Stimulated activated CD8-positive, alpha-beta memory T cell treated with anti-CD3 and anti-CD28 coated beads, Interleukin-12 subunit alpha, Interleukin-12 subunit beta, amount 100 ng/mL, for 4 hours (primary cell): ENCODE results near the gene DLD.
"Not testable (repeated sequence)": the region's sequence is repeated elsewhere in the genome, so short reads cannot be mapped to it uniquely, and the experiment has no call there.

Source experiments
- DNase-seq: peaks from one replicate; pipeline ENCODE4 v3.0.0-alpha.2; 2020; ENCODE audit warnings: low read depth

DLD gene

DNA sequence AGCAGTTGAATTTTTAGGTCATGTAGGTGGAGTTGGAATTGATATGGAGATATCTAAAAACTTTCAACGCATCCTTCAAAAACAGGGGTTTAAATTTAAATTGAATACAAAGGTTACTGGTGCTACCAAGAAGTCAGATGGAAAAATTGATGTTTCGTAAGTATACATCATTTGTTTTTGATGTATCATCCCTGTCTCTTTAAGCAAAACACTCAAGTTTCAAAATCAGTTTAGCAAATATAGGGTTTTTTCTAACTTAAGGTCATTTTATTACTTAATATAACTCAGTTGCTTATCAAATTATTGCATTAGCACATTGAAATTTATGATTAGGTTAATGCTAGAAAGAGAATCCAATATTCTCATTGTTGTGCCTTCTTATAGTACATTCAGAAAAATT is 24.6 kb downstream of the DLD start:
- no peak for DNase-seq

DNA sequence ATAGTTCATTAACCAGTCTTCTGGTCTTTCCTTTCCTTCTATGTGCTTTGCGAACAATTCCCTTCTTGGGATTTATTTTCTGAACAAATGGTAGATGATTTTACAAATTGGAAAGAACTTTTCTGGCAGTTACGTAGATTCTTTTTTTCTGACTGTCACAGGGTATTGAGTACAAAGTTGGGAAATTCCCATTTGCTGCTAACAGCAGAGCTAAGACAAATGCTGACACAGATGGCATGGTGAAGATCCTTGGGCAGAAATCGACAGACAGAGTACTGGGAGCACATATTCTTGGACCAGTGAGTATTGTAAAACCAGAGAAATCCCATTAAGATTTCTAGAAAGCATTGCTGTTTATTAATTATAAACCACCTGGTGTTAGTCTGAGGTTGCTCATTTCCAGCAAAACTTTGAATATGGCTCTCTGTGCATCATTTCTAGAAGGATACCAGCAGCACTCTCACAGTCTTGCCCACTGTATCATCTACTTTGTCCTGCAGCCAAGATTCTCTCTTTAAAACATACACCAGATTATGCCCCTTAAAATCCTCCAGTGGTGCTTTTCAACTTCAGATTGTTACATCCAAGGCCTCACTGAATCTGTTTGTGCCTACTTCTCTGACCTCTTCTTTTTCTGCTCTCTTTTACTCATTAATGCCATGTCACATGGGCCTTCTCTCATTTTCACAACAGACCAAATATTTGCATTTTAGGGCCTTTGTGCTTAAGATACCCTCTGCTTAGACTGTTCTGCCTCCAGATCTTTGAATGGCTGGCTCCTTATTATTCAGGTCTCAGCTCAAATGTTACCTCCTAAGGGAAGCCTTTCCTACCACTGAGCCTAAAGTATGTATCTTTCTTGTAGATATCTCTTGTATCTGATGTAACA is 27.0 kb downstream of the DLD start:
- no peak for DNase-seq

DNA sequence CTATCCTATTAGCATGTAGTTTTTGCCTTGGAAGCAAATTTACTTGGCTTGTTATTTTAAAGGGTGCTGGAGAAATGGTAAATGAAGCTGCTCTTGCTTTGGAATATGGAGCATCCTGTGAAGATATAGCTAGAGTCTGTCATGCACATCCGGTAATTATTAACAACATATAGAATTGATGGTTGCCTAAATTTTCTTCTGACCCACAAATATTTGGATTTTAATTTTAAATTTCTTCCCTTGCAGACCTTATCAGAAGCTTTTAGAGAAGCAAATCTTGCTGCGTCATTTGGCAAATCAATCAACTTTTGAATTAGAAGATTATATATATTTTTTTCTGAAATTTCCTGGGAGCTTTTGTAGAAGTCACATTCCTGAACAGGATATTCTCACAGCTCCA is 28.0 kb downstream of the DLD start:
- no peak for DNase-seq

DNA sequence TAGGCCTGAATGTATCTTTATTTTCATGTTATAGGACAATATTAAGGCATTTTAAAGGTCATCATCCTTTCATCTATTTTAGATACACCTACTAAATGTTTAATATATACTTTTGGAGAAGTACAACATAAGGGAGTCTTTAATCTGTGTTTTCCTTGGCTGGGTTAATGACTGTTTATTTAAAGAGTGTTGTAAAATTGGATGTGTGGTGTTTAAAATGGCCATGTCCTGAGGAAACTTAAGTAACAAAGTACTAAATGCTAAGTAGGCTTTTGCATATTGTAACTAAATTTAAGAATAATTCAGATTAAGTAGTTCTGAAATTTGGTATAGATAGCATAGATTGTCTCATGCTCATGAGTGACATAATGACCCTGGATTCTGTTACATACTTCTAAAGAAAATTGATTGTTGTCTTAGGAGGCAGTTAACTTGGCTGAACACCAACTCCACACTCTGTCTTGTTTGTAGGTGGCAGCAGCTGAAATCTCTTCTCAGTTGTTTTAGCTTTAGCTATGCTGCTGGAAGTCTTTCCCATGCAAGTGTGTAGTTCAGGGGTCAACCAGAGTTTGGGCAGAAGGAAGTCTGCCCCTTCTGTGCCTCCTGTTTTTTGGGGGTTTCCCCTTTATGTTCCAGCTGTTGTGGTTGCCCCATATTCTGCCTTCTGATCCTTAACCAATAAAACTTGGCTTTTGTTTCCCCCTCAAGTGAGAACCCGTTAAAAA is 29.2 kb downstream of the DLD start:
- no peak for DNase-seq

- DNase-seq = not testable (repeated sequence)
Observed at GRCh38 chr7:107921826-107922225, 30.8 kb downstream of the DLD start.

GRCh38 chr7:107922886-107923285 is 31.9 kb downstream of the DLD start:
- DNase-seq = no peak

DNA sequence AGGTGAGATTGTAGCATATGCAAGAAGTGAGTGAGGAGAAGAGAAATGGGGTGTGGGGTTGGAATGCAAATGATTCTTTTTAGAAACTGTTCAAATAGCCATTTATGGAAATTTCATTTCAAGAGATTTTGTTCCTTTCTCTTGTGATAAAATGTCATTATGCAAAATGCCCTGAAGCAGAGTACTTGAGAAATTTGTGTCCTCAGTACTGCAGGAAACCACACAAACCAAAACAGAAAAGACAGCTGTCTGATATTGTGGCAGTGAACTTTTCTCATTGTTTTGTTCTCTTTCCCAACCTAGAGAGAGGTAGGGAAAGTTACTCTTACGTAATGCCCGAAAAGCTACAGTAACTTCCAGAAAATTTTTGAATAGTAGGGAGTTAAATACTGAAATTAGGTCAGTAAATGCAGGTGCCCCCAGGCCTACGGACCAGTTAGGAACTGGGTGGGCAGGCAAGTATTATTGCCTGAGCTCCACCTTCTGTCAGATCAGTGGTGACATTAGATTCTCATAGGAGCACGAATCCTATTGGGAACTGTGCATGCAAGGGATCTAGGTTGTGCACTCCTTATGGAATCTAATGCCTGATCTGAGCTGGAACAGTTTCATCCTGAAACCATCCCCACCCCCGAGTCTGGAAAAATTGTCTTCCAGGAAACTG is 34.0 kb downstream of the DLD start:
- no peak for DNase-seq

DNA sequence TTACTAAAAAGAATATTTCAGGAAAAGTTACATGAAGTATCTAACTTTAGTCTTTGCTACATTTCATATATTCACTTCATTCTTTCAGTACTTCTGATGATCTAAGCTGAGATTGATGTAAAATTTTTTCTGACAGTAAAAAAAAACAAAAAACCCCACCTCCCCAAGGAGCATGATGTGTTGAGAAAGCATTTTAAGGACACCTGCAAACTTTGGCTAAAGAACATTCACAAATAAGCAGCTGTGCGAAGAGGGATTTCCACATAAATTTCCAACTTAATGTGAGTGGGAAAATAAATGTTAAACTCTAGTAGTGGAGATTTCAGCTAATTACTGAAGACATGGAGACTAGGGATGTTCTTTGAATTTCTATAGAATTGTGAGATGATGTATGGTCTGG is 35.5 kb downstream of the DLD start:
- no peak for DNase-seq

DNA sequence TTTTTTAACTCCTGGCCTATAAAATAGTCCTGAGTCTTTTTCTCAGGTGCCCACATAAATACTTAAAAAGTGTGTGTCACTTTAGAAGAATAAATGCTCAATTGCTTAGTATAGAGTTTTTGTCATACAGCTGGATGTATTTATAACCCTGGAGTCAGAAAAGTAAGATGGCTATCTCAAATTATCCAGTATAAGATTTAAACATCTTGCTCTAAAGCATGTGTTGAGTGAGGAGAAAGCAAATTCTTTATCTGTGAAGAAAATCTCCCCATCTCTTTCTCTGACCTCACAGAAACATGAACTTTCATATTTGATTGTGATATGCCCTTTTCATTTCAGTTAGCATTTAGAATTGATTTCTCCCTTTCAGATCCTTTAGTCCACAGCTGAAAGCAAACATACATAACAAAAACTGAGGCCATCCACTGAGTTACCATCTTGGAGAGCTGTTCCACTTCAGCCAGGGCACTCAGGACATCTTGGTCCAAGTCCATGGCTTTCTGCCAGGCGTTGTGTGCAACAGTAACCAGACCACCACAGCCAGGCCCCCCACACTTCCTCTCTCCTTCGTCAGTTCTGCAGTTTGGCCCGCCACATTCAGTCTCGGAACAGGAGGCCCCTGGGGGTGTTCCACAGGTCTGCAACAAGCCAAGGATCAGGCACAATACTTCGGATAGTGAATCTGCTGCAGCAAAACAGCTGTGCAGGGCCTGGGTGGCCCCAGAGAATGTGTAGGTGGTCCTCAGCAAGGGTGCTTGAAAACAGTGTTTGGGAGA is 40.9 kb downstream of the DLD start:
- no peak for DNase-seq

DNA sequence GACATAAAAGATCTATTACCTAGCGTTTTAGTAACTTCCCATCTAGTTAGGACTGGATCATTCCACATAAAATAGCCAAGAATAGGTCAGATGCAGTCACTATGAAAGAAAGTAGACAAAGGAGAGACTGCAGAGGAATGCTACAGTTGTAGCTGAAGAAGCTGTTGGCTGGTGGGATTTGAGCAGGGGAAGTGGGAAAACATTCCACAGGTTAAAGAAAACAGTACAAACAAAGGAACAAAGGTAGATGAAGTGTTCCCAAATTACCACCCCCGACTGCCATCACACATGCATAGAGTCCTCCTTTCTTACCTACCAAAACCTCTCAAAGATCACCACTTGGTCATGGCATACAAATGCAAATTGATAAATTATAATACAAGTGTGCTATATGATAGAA is 41.8 kb downstream of the DLD start:
- no peak for DNase-seq

- DNase-seq = no peak
Observed at GRCh38 chr7:107933386-107934013, 42.5 kb downstream of the DLD start.

DNA sequence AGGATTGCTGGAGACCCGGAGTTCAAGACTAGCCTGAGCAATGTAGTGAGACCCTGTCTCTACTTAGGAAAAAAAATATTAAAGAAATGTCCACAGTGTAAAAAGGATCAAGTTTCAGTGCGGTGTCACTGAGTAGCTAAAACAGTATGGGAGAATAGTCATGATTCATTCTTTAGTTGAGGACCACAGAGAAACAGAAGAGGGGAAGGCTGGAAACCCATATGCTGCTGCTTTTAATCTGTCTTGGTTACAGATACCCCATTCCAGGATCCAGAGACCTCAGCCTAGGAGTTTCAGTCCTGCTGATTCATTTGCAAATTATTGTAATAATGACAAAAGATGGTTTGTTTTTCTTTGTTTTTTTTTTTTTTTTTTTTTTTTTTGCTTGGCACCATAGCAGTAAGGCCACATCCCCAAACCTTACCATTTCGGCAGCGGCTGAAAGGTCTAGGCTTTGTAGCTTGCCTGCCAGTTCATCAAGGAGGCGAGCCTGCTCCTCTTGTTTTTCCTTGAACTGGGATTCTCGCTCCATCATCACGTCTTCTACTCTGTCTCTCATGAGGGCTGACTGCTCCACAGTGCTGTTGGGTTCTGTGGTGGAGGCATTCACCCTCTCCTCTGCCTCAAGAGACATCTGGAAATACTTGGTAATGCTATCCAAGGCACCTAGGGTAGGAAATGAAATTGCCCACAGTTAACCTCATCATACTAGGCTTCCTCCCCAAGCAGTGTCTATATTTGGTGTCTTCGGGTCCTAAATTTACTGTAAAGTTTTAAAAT is 44.2 kb downstream of the DLD start:
- DNase-seq = no peak

- DNase-seq = no peak
Observed at GRCh38 chr7:107936312-107936711, 45.3 kb downstream of the DLD start.

DNA sequence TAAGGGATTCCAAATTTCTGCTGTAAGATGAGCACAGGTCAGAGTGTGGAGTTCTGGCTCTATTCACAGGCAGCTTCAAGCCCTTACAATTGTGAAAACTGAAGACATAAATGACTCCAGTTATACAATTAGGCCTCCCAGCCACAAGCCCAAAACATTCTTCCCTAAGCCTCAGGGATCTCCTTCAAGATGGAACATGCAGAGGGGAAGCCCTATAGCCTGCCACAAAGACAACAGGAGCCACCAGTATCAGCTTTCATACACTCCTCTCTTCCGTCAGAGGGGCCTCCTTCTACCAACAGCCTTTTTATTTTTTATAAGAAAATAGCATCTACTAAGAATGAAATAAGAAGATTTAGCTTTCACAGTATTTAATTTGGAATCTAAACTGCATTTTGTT is 46.5 kb downstream of the DLD start:
- no peak for DNase-seq

- no peak for DNase-seq
Observed at GRCh38 chr7:107938456-107939250, 47.7 kb downstream of the DLD start.

GRCh38 chr7:107939573-107940489 is 48.8 kb downstream of the DLD start:
- DNase-seq = no peak

- no peak for DNase-seq
Observed at GRCh38 chr7:107940951-107941350, 50.0 kb downstream of the DLD start.

- DNase-seq = no peak
Observed at GRCh38 chr7:107943018-107943417, 52.0 kb downstream of the DLD start.
